IMR-90 (cell line): ENCODE data around the gene SS18. TPM values are rescaled to one million over a fixed set of nuclear protein-coding genes. Genes with fewer than 3 reads are reported as not detected.

Source experiments
- ATAC-seq: fragments of 200-7000 bp; cut with Tn5 transposase; 2 replicates; pipeline ENCODE4 v1.9.1; 2020; ENCODE audit warnings: low read depth, mild to moderate bottlenecking, moderate library complexity
- BruUV-seq: library from RNA; stranded (reverse); fragments of 400-500 nt; replicated peaks from 2 replicates; lab custom pipeline; 2021; lab: Mats Ljungman, UMichigan
- CTCF ChIA-PET: fragments of 300-600 bp; formaldehyde crosslinking; extraction: SDS; loops from one replicate; lab custom pipeline; 2021; ENCODE audit warnings: antibody characterized with exemption; lab: Yijun Ruan, JAX
- POLR2A ChIA-PET: fragments of 300-600 bp; sonication (Branson Sonifier 250); formaldehyde crosslinking; loops from one replicate; lab custom pipeline; 2022; ENCODE audit warnings: antibody characterized with exemption; ENCODE audit not compliant: unreplicated experiment; lab: Charles Lee
- DNase-seq: peaks from one replicate; pipeline ENCODE4 v3.0.0; 2013
- H2AFZ ChIP-seq: replicated peaks from 2 replicates; pipeline ENCODE3; 2013; ENCODE audit warnings: low read length, mild to moderate bottlenecking; ENCODE audit not compliant: poor library complexity
- H2AK5ac ChIP-seq: 2 replicates; pipeline ENCODE4 v1.6.1; 2013; ENCODE audit warnings: low read depth, low read length, inconsistent platforms
- H2AK9ac ChIP-seq: replicated peaks from 2 replicates; pipeline ENCODE3; 2013; ENCODE audit warnings: mild to moderate bottlenecking, low read depth, low read length, moderate library complexity; ENCODE audit not compliant: poor library complexity
- H2BK120ac ChIP-seq: 2 replicates; pipeline ENCODE4 v1.6.1; 2013; ENCODE audit warnings: low read depth, low read length, inconsistent platforms
- H2BK15ac ChIP-seq: 3 replicates; pipeline ENCODE4 v1.6.1; 2013; ENCODE audit warnings: low read depth, low read length, inconsistent platforms
- H2BK20ac ChIP-seq: 2 replicates; pipeline ENCODE4 v1.6.1; 2013; ENCODE audit warnings: low read depth, mild to moderate bottlenecking, inconsistent platforms, low read length, moderate library complexity
- H2BK5ac ChIP-seq: 2 replicates; pipeline ENCODE4 v1.6.1; 2013; ENCODE audit warnings: mild to moderate bottlenecking, low read depth, low read length, inconsistent platforms; ENCODE audit not compliant: poor library complexity, severe bottlenecking
- H3K14ac ChIP-seq: replicated peaks from 2 replicates; pipeline ENCODE4 v1.6.1; 2013; ENCODE audit warnings: low read depth, low read length, inconsistent platforms
- H3K18ac ChIP-seq: 2 replicates; pipeline ENCODE4 v1.6.1; 2013; ENCODE audit warnings: low read depth, low read length, control low read depth
- H3K23ac ChIP-seq: 2 replicates; pipeline ENCODE4 v1.6.1; 2013; ENCODE audit warnings: low read depth, low read length, inconsistent platforms
- H3K27ac ChIP-seq: 2 replicates; pipeline ENCODE4 v1.5.1; 2013; ENCODE audit warnings: mild to moderate bottlenecking, control low read depth, low read length; ENCODE audit not compliant: insufficient read depth
- H3K27me3 ChIP-seq: 2 replicates; pipeline ENCODE4 v1.6.1; 2013; ENCODE audit warnings: low read length; ENCODE audit not compliant: control insufficient read depth, insufficient read depth
- H3K36me3 ChIP-seq: 2 replicates; pipeline ENCODE4 v1.6.1; 2013; ENCODE audit warnings: low read length, mixed read lengths; ENCODE audit not compliant: control insufficient read depth, insufficient read depth
- H3K4ac ChIP-seq: 2 replicates; pipeline ENCODE4 v1.6.1; 2013; ENCODE audit warnings: low read depth, low read length, inconsistent platforms
- H3K4me1 ChIP-seq: 2 replicates; pipeline ENCODE4 v1.6.1; 2013; ENCODE audit warnings: low read length, mixed read lengths; ENCODE audit not compliant: control insufficient read depth, insufficient read depth
- H3K4me2 ChIP-seq: 2 replicates; pipeline ENCODE4 v1.6.1; 2013; ENCODE audit warnings: low read depth, mild to moderate bottlenecking, control low read depth, low read length, moderate library complexity
- H3K4me3 ChIP-seq: 2 replicates; pipeline ENCODE4 v1.5.1; 2013; ENCODE audit warnings: low read depth, mild to moderate bottlenecking, control low read depth, low read length, moderate library complexity; ENCODE audit not compliant: insufficient read depth
- H3K56ac ChIP-seq: 2 replicates; pipeline ENCODE4 v1.6.1; 2013; ENCODE audit warnings: low read length, inconsistent platforms; ENCODE audit not compliant: insufficient read depth; ENCODE audit errors: extremely low read depth
- H3K79me1 ChIP-seq, 2 experiments: 2 replicates each; pipeline ENCODE4 v1.6.1; 2013; ENCODE audit warnings: low read length in 2 of 2, inconsistent platforms in 1 of 2, low read depth in 1 of 2
- H3K9ac ChIP-seq: 2 replicates; pipeline ENCODE4 v1.6.1; 2013; ENCODE audit warnings: low read depth, low read length, control low read depth
- H3K9me1 ChIP-seq: 2 replicates; pipeline ENCODE4 v1.6.1; 2013; ENCODE audit warnings: low read length, inconsistent platforms; ENCODE audit not compliant: insufficient read depth
- H3K9me3 ChIP-seq: 2 replicates; pipeline ENCODE4 v1.6.1; 2013; ENCODE audit warnings: low read length; ENCODE audit not compliant: control insufficient read depth, insufficient read depth
- H4K20me1 ChIP-seq: 2 replicates; pipeline ENCODE4 v1.6.1; 2013; ENCODE audit warnings: low read length, inconsistent platforms; ENCODE audit not compliant: insufficient read depth
- H4K5ac ChIP-seq: 2 replicates; pipeline ENCODE4 v1.6.1; 2013; ENCODE audit warnings: mild to moderate bottlenecking, low read depth, low read length, control low read depth
- H4K8ac ChIP-seq, 2 experiments: 2 replicates each; pipeline ENCODE4 v1.6.1; 2013; ENCODE audit warnings: low read depth in 2 of 2, low read length in 2 of 2, control low read depth in 1 of 2, inconsistent platforms in 1 of 2
- H4K91ac ChIP-seq: 2 replicates; pipeline ENCODE4 v1.6.1; 2013; ENCODE audit warnings: low read depth, low read length, inconsistent platforms; ENCODE audit not compliant: insufficient read depth
- CEBPB ChIP-seq: IDR thresholded peaks from 2 replicates; pipeline ENCODE4 v1.6.1; 2012; ENCODE audit warnings: low read depth, low read length, improper control_type of control experiment
- CTCF ChIP-seq: conservative IDR thresholded peaks from 2 replicates; pipeline ENCODE4 v1.5.1; 2012; ENCODE audit warnings: mild to moderate bottlenecking, low read depth, low read length, improper control_type of control experiment
- ELK1 ChIP-seq: fragments of 150-350 bp; IDR thresholded peaks from 2 replicates; pipeline ENCODE4 v1.6.1; 2016; ENCODE audit warnings: low read depth, mild to moderate bottlenecking, low read length, moderate library complexity, borderline replicate concordance
- FOS ChIP-seq: fragments of 150-350 bp; IDR thresholded peaks from 2 replicates; pipeline ENCODE4 v1.6.1; 2016; ENCODE audit warnings: low read depth, low read length
- MAFK ChIP-seq: IDR thresholded peaks from 2 replicates; pipeline ENCODE4 v1.6.1; 2012; ENCODE audit warnings: low read depth, low read length, improper control_type of control experiment
- RAD21 ChIP-seq: IDR thresholded peaks from 2 replicates; pipeline ENCODE4 v1.6.1; 2012; ENCODE audit warnings: low read length, improper control_type of control experiment
- RCOR1 ChIP-seq: IDR thresholded peaks from 2 replicates; pipeline ENCODE4 v1.6.1; 2012; ENCODE audit warnings: mild to moderate bottlenecking, low read length, improper control_type of control experiment; ENCODE audit not compliant: insufficient replicate concordance
- SMC3 ChIP-seq: fragments of 150-350 bp; IDR thresholded peaks from 2 replicates; pipeline ENCODE4 v1.6.1; 2016; ENCODE audit warnings: low read depth, mild to moderate bottlenecking, antibody characterized with exemption, low read length, moderate library complexity
- USF2 ChIP-seq: fragments of 150-350 bp; IDR thresholded peaks from 2 replicates; pipeline ENCODE4 v1.6.1; 2017; ENCODE audit warnings: mild to moderate bottlenecking, antibody characterized with exemption, low read length, low read depth
- WGBS, 2 experiments: methylation state at CpG; one replicate each; pipeline versions ENCODE4 v1.1.5 to v1.1.7; 2013; ENCODE audit warnings: missing lambda C conversion rate in 2 of 2; ENCODE audit not compliant: insufficient read length in 1 of 2; ENCODE audit errors: extremely low coverage in 2 of 2; 5-methylcytosine and 5-hydroxymethylcytosine counted together
- dilution Hi-C: fragments of 300-500 bp; cut with HindIII; formaldehyde crosslinking; loops from one replicate; pipeline ENCODE4 v1.14.3; 2018; ENCODE audit warnings: low sequenced_read_pairs; ENCODE audit not compliant: unreplicated experiment
- in situ Hi-C: fragments of 300-500 bp; cut with MboI; formaldehyde crosslinking; loops from 3 replicates; pipeline ENCODE4 v1.14.3; 2019; ENCODE audit warnings: low sequenced_read_pairs, inconsistent platforms, mixed read lengths
- intact Hi-C: fragments of 100-400 bp; cut with micrococcal nuclease; formaldehyde crosslinking; loops from 2 replicates; pipeline ENCODE4 v1.10.0; 2022
- polyA plus RNA-seq, 3 experiments: library from polyadenylated mRNA; depleted of rRNA; stranded (reverse); fragments of >200 nt; gene quantifications; 2 replicates each; pipeline ENCODE4 v1.2.3, GENCODE V29; 2012; ENCODE audit warnings: low replicate concordance in 1 of 3
- total RNA-seq: library from RNA; depleted of rRNA; stranded (reverse); fragments of >200 nt; gene quantifications from 2 replicates; pipeline ENCODE4 v1.2.3, GENCODE V29; 2012

Gene SS18
- total and polyA plus RNA-seq, 2 of the 4 experiments (the other 2 are of a cell fraction): 112 to 242 TPM

GRCh38 chr18:26004832-26005231 is 85.6 kb downstream of the SS18 start:
- TF ChIP-seq USF2 (no peak), FOS (no peak), CEBPB (no peak), RAD21 (no peak), CTCF (no peak), MAFK (no peak), RCOR1 (no peak), ELK1 (no peak), SMC3 (no peak)

More at GRCh38 chr18:26004832-26005231, 85.6 kb downstream of the SS18 start:
- Histone ChIP-seq H3K36me3 (no peaks in the 10 kb centered on the region), H3K27me3 (no peaks in the 10 kb centered on the region), H3K79me1 (no peaks in the 10 kb centered on the region), H3K4me2 (no peak overlapping the region), H3K4me1 (no peaks in the 10 kb centered on the region), H3K9ac (no peak overlapping the region), H4K5ac (no peak overlapping the region), H4K8ac (no peak overlapping the region), H3K23ac (no peak overlapping the region), H4K91ac (no peak overlapping the region), H2AFZ (no peak overlapping the region), H2BK5ac (no peak overlapping the region), H2BK20ac (no peak overlapping the region), H3K9me3 (no peaks in the 10 kb centered on the region), H3K4ac (no peak overlapping the region), H2AK9ac (no peak overlapping the region), H3K14ac (no peak overlapping the region), H3K27ac (no peak overlapping the region), H2AK5ac (no peak overlapping the region), H3K9me1 (no peaks in the 10 kb centered on the region), H3K56ac (no peak overlapping the region), H3K18ac (no peak overlapping the region), H2BK15ac (no peak overlapping the region), H4K20me1 (no peaks in the 10 kb centered on the region), H2BK120ac (no peak overlapping the region), H3K4me3 (no peak overlapping the region)
- ATAC-seq: no peak
- ChIA-PET POLR2A (no interaction called here), CTCF (no interaction called here)
- 100% methylated on average over 5 of the region's 13 CpGs; no CpG with 5 or more reads in 1 of the 2 experiments for WGBS, 2 experiments
- dilution Hi-C loops (no loop called here), intact Hi-C loops (loop anchor here (5.0 kb wide), 1 partner anchor 37 kb away; no protein-coding TSS in a partner anchor), in situ Hi-C loops (no loop called here)
- BruUV-seq: no TSS peak
- no peak for DNase-seq
